Lung microvascular endothelial cell (primary cell): ENCODE data around the gene NPR2. TPM values are rescaled to one million over a fixed set of nuclear protein-coding genes. Genes with fewer than 3 reads are reported as not detected.

ENCODE experiments used
- DNase-seq, 2 donors: peaks; one replicate each; pipeline versions ENCODE4 v3.0.0 to v3.0.0-alpha.2; 2010; ENCODE audit warnings: low read depth in 2 of 2
- total RNA-seq: library from RNA; depleted of rRNA; stranded (reverse); fragments of >200 nt; gene quantifications from 2 replicates; pipeline ENCODE4 v1.2.1, GENCODE V29; 2014

NPR2 gene
- total RNA-seq, 1 donor from 2014 or later: 0.20 TPM

DNA sequence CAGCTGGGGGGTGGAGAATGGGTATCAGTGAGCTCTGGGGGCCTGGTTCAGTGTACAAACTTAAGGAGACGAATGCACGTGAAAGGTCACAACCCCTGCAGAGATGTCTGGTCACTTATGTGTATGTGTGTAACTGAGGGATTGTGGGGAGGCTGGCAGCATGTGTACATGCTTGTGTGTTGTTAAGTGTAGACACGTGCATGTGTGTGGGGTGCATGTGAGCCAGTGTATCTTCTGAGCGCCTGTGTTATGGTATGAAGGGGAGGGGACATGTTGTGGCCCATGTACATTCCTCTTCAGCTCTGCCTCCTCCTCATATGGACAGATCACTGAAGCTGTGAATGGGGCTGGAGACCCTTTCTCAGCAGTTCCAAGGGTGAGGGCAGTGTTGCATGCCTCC is 39.6 kb downstream of the NPR2 start:
- DNase-seq: no peak

DNA sequence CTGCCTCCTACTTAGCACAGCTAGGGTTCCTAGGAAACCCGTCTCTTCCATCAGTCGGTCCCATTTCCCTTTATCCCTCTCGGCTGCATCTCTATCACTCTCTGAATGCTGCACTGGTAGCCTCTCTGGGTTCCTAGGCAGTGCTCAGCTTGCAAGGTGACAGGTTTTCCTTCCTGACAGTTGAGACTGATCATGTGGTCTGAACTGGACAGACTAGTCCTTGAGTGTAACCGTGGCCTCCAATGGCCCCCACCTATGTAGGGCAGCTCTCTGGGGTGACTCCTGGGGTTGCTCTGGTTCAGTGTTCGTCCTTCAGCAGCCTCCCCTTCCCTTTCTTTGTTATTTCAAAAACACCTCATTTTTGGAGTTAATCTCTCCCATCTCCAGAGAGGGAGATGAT is 41.4 kb downstream of the NPR2 start:
- DNase-seq: no peak

GRCh38 chr9:35834260-35835215 is 43.1 kb downstream of the NPR2 start:
- no peak for DNase-seq

GRCh38 chr9:35835216-35835632 is 43.8 kb downstream of the NPR2 start:
- DNase-seq: peak in 1 of 2 donors; percentile 18

DNA sequence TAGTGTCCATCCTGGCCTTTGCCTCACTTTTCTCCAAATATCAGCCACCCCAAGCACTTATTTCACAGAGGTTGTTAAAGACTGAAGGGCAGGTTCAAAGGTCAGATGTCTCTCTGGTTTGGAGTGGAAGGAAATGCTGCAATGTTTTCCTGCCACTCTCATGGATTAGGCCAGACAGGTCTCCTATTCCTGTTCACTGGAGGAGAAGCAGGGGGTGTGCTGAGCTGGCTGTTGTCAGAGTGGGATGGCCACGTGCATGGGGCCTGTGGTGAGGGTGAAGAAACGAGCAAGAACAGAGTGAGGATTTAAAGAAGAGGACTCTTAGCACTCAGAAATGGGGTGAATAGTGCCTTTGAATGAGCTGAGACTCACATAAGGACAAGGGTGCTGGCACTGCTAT is 44.4 kb downstream of the NPR2 start:
- peak in 1 of 2 donors; percentile 12 for DNase-seq

DNA sequence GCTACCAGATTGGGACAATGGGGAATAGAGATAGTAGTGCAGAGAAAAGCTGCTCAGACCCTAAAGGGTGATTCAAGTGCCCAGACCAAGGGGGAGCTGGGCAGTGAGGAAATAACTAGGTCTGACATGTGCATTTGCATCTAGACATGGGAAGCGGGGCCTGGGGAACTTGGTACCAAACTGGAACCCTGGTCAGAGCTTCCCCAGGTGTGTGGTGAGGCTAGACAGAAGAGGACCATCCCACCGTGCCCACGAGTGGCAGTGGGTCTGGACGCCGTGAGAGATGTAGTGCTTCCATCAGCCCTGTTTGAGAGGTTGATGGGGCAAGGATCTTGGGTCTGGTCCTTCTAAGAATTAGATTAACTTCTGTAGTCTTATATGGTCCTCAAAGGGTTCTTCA is 45.2 kb downstream of the NPR2 start:
- no peak for DNase-seq

DNA sequence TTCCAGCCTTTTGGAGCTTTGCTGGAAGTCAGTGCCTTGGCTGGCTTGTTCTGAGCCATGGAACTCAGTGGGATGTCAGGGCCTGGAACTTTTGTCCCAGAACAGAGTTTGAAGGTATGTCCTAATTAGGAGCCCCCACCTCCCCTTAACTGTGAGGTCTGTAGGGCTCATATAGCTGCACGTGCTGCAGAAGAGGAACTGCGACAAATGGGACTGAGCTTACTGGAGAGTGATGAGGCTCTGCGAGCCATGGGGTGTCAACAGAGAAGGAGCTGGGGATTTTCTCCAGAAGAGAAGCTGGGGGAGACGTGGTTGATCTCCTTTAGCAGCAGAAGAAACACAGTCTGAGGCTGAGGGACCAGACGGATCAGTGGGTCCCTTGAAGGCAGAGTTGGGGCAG is 48.5 kb downstream of the NPR2 start:
- no peak for DNase-seq

- no peak for DNase-seq
Observed at GRCh38 chr9:35840881-35841644, 49.7 kb downstream of the NPR2 start.

DNA sequence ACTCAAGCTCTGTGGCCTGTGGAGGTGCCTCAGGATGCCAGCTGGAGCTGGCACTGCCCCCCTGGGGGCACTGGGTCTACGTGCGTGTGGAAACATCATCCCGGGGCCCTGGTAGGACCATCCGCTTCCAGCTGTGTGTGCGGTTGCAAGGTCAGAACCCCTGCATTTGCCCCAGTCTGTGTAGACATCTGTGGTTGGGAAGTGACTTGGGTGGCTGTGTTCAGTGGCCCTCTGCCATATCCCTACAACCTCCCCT is 50.2 kb downstream of the NPR2 start:
- DNase-seq: no peak

DNA sequence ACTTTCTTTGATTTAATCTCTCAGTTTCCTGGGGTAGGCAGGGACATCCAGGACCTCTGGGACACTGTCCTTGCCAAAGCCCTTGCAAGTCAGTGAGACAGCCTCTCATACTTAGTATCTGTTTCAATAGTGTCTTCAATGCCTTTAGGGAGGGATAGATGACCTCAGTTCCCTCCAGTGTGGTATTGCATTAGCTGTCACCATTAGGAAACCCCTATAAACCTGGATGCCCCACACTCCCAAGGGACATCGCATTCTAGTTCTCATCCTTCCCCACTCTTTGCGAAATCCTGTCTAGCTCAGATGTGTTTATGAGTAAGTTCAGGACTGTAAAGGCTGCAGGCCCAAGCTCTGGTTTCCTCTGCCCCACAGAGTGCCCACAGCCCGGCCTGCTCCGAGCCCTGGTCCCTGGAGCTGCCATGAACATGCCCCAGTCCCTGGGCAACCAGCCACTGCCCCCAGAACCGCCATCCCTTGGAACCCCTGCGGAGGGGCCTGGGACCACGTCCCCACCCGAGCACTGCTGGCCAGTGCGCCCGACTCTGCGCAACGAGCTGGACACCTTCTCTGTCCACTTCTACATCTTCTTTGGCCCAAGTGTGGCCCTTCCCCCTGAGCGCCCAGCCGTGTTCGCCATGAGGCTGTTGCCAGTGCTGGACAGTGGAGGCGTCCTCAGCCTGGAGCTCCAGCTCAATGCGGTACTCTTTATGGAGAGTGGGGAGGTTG is 50.8 kb downstream of the NPR2 start:
- DNase-seq: no peak

GRCh38 chr9:35842795-35843194 is 51.4 kb downstream of the NPR2 start:
- no peak for DNase-seq

- DNase-seq: peak; percentile 15 to 93
Observed at GRCh38 chr9:35844628-35845270, 53.4 kb downstream of the NPR2 start.

DNA sequence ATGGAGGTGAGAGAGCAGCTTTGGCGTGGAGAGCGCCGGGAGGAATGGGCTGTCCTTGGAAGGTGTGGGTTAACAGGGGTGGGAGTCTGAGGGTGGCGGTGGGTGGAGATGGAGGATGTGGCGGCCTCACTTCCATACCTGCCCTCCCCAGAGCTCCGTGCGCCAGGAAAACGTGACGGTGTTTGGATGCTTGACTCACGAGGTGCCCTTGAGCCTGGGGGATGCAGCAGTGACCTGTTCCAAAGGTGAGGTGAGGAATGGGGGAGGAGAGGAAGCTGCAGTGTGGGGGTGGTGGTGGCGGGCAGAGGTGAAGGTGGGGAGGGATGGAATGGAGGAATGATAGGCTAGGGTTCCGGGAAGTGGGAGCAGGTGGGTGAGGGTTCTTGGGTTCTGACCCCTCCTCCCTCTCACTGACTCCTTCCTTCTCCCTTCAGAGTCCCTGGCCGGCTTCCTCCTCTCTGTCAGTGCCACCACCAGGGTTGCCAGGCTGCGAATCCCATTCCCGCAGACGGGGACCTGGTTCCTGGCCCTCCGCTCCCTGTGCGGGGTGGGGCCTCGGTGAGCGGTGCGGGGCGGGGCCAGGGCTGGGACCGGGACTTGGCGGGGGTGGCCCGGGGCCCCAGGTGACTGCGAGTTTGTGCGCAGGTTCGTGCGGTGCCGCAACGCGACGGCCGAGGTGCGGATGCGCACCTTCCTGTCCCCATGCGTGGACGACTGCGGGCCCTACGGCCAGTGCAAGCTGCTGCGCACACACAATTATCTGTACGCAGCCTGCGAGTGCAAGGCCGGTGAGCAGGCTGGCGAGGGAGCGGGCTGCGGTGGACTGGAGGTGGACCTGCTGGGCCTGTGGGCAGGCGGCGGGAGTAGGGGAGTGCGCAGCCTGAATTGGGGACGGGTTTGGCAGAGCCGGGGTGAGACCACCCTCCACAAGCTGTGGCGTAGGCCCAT is 54.7 kb downstream of the NPR2 start:
- no peak for DNase-seq

GRCh38 chr9:35847792-35848572 is 56.6 kb downstream of the NPR2 start:
- DNase-seq: peak in 1 of 2 donors; percentile 73

GRCh38 chr9:35852267-35852815 is 61.0 kb downstream of the NPR2 start:
- DNase-seq: no peak

GRCh38 chr9:35852876-35853865 is 61.8 kb downstream of the NPR2 start:
- no peak for DNase-seq

DNA sequence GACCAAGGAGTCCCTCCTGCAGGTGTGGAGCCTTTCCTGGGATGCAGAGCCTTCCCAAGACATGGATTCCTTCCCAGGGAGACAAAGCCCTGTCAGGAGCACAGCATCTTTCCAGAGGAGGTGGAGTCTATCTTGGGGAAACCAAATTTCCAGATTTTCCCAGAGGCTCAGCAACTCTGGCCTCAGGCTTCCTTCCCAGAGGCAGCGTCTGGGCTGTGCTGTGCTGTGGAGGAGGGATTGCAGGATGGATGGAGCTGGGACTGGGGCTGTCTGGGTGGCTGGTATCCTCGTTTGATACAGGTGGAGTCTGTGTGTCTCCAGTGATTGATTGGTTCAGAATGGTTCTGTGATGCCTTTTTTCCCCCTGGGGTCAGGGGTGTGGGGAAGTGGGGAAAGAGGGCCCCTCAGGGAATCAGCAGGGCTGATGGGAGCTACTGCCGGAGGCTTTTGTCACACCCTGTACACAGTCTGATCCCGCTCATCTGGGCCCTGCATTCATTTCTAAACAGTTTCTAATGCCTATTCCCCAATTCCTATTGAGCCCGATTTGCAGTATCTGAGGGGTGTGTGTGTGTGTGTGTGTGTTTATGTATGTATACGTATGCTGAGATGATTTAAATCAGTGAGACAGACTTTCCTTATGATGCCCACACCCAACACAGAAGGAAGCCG is 62.8 kb downstream of the NPR2 start:
- no peak for DNase-seq

- DNase-seq: no peak
Observed at GRCh38 chr9:35856206-35856605, 64.8 kb downstream of the NPR2 start.
